ENCODE results near the gene EIF4B.
"Not testable (repeated sequence)": the region's sequence is repeated elsewhere in the genome, so short reads cannot be mapped to it uniquely, and the experiment has no call there.

Gene EIF4B

GRCh38 chr12:52992699-52993557, 13.3 kb upstream of the EIF4B start:
- DNase-seq (ENCODE audit: low read depth, low spot score) = peak; percentile 65

- no peak for DNase-seq (ENCODE audit: low read depth, low spot score)
Measured at GRCh38 chr12:52993558-52993869, 12.7 kb upstream of the EIF4B start.

DNA sequence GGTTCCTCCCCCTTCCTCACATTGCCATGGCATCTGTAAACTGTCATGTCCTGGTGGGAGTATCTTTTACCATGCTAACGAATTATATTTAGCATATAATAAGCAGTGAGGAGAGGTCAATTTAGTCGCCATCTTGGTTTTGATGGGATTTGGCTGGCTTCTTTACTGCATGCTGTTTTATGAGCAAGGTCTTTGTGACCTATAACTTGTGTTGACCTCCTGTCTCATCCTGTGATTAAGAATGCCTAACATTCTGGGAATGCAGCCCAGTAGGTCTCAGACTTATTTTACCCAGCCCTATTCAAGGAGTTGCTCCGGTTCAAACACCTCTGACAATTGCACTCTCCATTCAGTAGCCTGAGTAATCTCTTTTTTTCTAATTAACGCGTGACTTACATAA, 2.1 kb upstream of the EIF4B start:
- DNase-seq (ENCODE audit: low read depth, low spot score) = no peak

DNA sequence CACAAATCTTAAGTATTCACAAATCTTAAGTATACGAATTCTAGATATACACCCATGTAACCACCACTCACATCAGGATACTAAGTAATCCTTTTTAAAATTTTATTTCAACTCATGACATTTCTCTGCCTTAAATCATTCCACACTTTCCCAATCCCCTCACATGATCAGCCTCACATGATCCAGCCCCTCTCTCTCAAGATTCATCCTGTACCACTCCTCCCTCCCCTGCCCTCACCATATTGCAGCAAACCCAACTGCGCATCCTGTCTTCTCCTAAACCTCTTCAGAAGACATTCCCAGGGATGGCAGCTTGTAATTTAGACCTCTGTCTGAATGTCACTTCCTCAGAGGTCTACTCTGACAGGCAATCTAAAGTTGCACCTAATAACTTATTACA, 1.7 kb upstream of the EIF4B start:
- no peak for DNase-seq (ENCODE audit: low read depth, low spot score)

- peak; percentile 29 for DNase-seq (ENCODE audit: low read depth, low spot score)
Measured at GRCh38 chr12:53005215-53005985, 856 bp upstream of the EIF4B start.

GRCh38 chr12:53006810-53007309, 604 bp downstream of the EIF4B start:
- peak; percentile 82 for DNase-seq (ENCODE audit: low read depth, low spot score)

GRCh38 chr12:53007343-53007742, 1.1 kb downstream of the EIF4B start:
- no peak for DNase-seq (ENCODE audit: low read depth, low spot score)

DNA sequence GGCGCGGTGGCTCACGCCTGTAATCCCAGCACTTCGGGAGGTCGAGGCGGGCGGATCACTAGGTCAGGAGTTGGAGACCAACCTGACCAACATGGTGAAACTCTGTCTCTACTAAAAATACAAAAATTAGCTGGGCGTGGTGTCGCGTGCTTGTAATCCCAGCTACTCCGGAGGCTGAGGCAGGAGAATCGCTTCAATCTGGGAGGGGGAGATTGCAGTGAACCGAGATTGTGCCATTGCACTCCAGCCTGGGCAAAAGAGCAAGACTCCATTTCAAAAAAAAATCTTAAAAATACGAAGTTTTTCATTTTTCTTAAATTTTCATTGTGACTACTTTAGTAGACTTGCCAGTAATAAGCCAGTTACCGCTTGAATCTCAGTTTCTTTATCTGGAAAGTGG, 2.5 kb downstream of the EIF4B start:
- not testable (repeated sequence) for DNase-seq (ENCODE audit: low read depth, low spot score)

DNA sequence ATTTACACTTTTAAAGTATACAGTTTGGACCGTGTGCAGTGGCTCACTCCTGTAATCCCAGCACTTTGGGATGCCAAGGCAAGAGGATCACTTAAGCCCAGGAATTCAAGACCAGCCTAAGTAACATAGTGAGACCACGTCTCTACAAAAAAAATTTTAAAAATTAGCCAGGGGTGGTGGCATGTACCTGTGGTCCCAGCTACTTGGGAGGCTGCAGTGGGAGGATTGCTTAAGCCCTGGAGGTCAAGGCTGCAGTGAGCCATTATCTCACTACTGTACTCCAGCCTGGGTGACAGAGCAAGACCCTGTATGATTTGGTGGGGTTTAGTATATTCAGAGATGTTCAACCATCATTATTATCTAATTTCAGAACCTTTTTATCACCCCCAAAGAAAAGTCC, 4.7 kb downstream of the EIF4B start:
- no peak for DNase-seq (ENCODE audit: low read depth, low spot score)

DNA sequence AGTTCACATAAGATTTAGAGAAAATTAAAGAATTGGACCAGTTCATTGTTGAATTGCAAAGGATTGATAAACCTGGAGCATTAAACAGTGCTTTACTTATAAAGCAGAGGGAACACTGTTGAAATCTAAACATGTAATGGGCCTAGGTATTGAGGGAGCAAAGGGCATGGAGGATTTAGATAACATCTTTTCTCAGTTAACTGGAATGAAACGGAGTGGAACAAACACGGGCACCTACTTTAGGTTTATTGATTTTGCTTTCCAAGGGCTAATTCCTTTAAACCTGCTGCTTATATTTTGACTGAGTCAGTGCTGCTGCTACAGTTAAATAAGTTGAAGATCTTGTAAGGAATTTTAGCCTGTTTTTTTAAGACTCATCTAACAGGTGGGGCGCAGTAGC, 5.6 kb downstream of the EIF4B start:
- no peak for DNase-seq (ENCODE audit: low read depth, low spot score)

- no peak for DNase-seq (ENCODE audit: low read depth, low spot score)
Measured at GRCh38 chr12:53012928-53013327, 6.7 kb downstream of the EIF4B start.

GRCh38 chr12:53014709-53015108, 8.5 kb downstream of the EIF4B start:
- no peak for DNase-seq (ENCODE audit: low read depth, low spot score)

DNA sequence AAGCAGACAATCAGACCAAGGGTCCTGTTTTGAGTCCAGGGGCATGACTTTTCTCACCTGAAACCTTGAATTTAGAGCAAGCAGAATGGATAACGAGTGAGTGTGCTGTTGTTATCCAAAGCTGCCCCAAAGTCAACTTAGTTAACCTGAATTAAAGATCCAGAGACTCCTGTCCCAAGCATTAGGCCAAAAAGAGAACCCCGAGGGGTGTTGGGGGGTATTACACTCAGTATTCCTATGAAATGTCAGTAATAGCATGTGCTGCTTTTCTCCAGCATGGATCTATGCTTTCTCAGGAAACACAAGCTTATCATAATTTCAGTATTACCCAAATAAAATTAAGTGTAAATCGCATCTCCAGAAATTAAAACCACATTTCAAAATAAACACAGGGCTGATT, 19.0 kb downstream of the EIF4B start:
- no peak for DNase-seq (ENCODE audit: low read depth, low spot score)

DNA sequence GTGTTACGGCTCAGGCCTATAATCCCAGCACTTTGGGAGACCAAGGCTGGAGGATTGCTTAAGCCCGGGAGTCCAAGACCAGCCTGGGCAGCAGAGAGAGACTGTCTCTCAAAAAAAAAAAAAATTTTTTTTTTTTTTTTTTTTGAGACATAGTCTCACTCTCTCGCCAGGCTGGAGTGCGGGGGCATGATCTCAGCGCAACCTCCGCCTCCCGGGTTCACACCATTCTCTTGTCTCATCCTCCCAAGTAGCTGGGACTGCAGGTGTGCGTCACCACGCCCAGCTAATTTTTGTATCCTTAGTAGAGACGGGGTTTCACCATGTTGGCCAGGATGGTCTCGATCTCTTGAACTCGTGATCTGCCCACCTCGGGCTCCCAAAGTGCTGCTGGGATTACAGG, 20.8 kb downstream of the EIF4B start:
- not testable (repeated sequence) for DNase-seq (ENCODE audit: low read depth, low spot score)

- DNase-seq (ENCODE audit: low read depth, low spot score) = no peak
Measured at GRCh38 chr12:53031616-53032015, 25.4 kb downstream of the EIF4B start.

GRCh38 chr12:53033832-53034231, 27.6 kb downstream of the EIF4B start:
- DNase-seq (ENCODE audit: low read depth, low spot score) = not testable (repeated sequence)

- DNase-seq (ENCODE audit: low read depth, low spot score) = no peak
Measured at GRCh38 chr12:53034459-53034858, 28.2 kb downstream of the EIF4B start.

GRCh38 chr12:53036802-53037201, 30.5 kb downstream of the EIF4B start:
- DNase-seq (ENCODE audit: low read depth, low spot score) = no peak

DNA sequence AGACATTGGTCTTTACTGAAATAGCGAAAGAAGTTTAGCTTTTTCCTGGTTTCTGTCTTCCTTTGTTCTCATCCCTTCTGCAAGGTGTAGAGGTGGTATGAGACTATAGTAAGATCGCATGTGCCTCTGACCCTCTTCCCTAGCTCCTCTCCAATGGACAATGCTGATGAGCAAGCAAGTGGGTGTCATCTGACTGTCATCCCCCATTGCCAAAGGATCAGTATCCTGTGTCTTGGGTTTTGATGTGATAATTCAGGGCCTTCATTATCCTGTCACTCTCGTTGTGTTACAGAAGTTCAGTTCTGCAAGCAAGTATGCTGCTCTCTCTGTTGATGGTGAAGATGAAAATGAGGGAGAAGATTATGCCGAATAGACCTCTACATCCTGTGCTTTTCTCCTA, 33.6 kb downstream of the EIF4B start:
- DNase-seq (ENCODE audit: low read depth, low spot score) = no peak

DNA sequence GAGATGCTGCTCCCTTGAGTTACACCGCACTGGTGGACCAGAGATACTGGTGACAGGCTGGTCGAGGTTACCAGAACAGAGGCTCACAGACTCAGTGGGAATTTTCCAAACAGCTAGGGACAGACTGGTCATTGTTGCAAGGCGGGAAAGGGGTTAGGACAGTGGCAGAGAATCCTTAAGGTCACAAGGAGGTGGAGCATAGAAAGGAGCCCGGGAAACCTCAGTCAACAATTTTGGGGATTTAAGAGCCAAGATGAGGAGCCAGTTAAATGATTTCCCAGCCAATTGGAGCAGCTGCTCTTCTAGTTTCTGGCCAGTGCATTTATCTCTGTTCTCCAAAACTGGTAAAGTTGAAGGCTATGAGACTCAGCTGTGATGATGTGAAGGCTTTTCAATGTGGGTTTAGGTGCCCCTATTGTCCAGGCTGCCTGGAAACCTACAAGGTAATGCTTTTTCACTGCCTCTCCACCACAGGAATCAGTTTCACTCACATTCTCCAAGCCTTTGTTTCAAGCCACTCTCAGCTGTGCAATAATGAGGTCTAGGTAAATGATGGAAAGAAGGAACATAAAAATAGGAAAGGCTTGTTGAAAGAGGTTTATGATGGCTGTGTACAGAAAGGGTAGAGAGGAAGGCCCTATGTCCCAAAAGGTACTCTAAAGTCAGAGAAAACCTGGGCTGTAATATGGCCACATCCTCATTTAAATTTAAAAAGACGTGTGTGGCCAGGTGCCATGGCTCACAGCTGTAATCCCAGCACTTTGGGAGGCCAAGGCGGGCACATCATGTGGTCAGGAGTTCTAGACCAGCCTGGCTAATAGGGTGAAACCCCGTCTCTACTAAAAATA, 36.6 kb downstream of the EIF4B start:
- DNase-seq (ENCODE audit: low read depth, low spot score) = no peak

GRCh38 chr12:53044052-53044581, 37.9 kb downstream of the EIF4B start:
- no peak for DNase-seq (ENCODE audit: low read depth, low spot score)

Data from astrocyte of the hippocampus (primary cell).